GM18870 (cell line): ENCODE measurements around the gene GPC1.
"Not testable (repeated sequence)": the region's sequence is repeated elsewhere in the genome, so short reads cannot be mapped to it uniquely, and the experiment has no call there.

Experiments used
- ATAC-seq: cut with Tn5 transposase; IDR thresholded peaks from one replicate; pipeline ENCODE4 v1.9.1; 2021; ENCODE audit warnings: moderate library complexity; ENCODE audit not compliant: unreplicated experiment

The GPC1 gene

DNA sequence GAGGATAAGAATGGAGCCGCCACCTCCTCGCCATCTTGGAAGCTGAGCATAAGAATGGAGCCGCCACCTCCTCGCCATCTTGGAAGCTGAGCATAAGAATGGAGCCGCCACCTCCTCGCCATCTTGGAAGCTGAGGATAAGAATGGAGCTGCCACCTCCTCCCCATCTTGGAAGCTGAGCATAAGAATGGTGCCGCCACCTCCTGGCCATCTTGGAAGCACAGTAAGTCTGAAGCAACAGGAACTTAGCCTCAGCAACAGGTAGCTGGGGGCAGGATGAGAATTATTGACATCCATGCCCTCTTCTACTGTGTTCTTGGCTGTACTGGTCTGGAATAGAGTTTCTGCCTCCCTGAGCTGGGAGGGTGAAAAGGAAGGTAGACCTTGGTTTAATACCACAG, 61.6 kb downstream of the GPC1 start:
- not testable (repeated sequence) for ATAC-seq

DNA sequence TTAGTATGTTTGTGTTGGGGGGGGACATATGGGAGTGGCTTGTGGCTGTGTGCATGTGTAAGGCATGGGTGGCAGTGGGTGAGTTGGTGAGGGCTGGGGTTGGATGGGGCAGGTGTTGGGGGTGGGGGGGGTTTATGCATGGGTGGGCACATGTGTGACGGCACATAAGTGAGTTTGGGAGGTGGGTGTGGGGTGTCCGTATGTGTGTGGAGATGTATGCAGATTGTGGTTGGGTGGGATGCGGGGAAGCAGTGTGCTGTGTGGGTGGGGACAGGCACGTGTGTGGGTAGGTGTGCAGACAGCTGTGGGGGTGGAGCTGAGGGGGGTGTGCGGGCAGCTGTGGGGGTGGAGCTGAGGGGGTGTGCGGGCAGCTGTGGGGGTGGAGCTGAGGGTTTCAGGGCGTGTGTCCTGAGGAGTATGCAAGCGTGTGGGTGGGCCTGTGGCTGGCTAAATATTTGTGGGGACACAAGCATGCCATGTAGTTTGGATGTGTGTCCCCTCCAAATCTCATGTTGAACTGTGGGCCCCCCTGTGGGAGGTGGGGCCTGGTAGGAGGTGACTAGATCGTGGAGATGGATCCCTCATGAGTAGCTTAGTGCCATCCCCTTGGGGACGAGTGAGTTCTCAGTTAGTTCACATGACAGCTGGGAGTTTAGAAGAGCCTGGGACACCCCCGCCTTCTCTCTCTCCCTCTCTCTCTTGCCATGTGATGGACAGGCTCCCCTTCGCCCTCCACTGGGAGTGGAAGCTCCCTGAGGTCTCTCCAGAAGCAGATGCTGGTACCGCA, 62.9 kb downstream of the GPC1 start:
- ATAC-seq, result no peak

DNA sequence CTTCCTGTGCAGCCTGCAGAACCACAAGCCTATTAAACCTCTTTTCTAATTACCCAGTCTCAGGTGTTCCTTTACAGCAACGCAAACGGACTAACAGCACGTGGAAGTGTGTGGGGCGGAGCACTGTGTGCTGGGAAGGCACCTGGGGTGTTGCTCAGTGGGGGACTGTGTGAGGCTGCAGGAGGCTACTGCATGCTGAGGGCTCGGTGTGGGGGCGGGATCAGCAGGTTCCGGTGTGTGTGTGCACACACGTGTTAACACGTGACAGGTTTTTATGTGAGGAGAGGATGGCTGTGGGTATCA, 63.4 kb downstream of the GPC1 start:
- no peak for ATAC-seq

DNA sequence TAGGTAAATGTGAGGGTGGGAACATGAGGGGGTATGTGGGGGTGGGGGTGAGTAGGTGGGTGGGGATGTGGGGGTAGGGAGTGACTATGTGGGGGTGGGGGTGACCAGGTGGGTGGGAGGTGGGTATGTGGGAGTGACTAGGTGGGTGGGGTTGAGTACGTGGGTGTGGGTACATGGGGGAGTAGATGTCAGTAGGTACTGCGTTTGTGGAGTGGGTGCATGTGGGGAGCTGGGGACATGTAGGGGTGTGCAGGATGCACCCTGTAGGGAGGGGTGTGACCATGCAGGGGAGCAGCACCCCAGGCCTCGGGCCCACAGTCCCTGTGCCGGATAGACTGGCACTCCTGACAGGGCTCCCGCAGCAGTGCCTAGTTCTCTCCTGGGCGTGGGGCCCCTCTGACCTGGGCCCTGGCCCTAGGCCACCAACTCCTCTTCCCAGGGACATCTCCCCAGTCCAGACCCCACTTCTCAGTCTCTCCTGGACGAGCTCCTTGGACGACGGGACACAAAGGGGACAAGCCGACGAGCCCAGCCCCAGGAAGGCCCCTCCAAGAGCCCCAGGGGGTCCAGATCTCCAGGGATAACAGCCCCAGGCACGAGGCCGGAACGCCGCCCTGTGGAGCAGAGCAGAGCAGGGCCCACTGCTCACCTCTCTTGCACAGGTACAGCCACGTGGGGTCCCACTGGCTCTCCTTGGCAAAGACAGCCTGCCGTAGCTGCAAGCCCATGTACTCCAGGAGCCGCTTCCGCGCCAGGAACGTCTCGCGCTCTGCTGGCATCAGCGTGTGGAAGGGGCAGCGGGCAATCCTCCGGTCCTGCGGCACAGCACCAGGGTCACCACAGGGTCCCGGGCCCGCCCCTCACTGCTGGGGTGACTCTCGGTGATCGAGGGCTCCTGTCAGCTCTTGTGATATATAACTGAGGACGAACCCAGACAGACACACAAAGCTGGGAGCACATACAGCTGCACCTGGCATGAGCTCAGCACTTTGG, 64.1 kb downstream of the GPC1 start:
- ATAC-seq, result no peak

DNA sequence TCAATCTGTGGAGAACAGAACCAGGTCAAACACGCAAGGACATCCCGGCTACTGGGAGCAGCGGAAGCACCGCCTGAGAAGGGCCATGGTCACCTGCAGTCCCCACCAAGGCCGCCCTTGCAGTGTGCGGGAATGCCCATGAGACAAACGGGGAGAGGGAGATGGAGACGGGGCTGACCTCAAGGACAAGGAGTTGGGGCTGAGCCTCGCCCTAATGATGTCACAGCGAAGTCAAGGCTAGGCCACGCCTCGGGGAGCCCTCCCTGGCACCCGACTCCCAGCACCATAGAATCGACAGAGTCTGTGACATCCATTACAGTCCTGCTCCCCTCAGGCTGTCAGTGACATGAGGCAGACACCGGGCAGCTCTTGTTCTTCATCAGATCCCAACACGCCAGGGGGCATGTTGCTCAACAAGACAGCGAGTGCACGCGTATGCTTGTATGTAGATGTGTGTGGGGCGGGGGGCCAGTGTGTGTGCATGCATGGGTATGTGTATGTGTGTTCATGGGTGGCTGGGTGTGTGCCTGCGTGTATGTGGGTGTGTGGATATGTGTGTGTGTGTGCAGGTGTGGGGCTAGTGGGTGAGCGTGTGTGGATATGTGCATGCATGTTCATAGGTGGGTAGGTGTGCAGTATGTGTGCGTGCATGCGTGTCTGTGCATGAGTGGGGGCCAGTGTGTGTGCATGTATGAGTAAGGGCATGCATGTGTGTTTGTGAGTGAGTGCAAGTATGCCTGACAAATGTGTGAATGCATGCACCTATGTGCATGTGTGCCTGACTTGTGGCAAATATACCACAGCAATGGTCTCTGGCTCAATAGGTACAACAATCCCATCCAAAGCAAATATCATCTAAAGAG, 65.3 kb downstream of the GPC1 start:
- no peak for ATAC-seq

DNA sequence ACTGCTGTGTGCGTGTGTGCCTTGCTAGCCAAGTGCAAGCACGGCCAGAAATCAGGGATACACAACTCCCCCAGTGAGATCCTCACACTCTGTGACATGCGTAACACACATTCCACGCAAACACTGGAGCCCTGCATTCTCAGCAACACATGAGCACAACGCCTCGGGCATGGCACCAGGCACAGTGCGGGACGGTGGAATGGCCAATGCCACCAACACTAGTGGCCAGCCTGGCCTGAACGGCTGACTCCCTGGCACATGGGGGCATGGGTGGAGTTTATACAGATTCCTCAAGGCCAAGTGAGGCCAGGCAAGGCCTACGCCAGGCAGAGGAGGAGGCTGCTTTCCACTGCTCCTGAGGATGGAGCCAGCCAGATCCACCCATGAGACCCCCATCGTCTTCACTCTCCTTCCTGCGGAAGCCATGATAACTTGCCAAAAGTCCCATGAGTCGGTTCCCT, 66.1 kb downstream of the GPC1 start:
- no peak for ATAC-seq

DNA sequence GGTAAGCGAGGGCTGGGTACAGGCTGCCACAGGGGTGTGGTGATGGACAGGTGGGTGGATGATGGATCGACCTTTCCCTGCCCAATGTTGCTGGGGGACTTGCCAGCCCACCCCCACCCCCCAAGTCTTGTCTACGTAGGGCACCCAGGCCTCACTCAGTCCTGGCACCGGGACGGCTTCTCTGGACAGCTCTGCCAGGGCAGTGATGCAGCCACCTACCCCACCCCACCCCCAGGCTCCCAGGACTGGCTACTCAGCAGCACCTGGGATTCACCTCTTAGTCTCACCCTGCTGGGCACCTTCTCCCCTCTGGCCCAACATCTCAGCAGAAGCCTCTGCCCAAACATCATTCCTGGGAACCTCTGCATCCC, 66.6 kb downstream of the GPC1 start:
- no peak for ATAC-seq

DNA sequence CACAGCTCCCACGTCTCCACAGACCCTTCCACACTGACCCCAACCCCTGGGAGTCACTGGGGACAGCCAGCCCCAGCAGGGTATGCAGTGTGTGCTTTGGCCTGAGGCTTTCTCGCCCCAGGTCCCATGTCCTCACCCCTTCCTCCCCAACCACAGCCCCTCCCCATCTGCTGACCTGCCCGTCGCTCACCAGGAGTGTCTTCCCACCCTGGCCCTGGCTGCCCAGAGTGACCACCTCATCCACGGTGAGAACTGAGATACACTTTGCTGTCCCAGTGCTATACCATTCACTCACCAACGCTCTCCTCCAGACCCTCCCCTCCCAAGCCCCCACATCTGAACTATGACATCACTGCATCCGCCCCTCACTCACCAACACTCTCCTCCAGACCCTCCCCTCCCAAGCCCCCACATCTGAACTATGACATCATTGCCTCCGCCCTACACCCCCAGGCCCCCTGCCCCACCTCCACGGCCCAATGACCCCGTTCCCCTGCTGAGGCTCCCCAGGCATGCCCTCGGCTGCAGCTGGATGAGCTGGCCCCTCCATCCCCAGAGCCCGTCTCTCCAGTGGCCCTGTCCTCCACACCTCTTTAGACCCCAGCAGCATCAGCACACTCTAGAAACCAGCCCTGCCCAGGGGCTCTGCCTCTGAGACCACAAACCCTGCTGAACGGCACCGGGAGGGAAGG, 67.1 kb downstream of the GPC1 start:
- no peak for ATAC-seq

DNA sequence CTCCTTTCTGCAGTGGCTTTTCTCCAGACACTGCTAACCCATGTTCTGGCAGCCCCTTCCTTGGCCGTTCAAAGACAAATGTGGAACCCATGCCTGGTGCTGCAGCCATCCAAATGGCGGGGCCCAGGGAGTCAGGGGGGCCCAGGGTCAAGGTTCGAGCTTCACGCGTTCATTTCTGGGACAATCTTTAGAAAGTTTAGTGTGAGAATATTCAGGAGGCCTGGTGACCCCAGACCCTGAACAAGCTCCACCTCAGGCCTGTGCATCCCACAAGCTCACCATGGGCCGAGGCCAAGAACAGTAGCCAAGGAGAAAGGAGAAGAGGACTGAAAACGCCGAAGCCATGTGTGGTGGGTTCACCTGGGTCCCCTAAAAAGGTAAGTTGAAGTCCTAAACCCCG, 67.9 kb downstream of the GPC1 start:
- no peak for ATAC-seq

DNA sequence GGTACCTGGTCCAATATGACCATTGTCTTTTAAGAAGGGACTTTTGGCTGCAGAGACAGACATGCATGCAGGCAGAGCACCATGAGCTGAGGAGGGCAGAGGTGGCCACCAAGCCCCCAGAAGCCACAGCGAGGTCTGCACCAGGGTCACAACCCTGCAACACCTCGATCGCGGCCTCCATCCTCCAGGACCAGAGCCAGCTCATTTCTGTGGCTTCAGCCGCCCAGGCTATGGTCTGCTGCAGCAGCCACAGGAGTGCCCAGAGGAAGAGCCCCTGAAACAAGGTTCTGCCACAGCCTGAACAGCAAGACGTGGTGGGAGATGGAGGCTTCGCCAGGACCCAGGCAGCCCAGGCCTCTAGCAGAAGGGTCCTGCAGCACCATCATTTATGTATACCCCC, 68.4 kb downstream of the GPC1 start:
- ATAC-seq, result no peak

DNA sequence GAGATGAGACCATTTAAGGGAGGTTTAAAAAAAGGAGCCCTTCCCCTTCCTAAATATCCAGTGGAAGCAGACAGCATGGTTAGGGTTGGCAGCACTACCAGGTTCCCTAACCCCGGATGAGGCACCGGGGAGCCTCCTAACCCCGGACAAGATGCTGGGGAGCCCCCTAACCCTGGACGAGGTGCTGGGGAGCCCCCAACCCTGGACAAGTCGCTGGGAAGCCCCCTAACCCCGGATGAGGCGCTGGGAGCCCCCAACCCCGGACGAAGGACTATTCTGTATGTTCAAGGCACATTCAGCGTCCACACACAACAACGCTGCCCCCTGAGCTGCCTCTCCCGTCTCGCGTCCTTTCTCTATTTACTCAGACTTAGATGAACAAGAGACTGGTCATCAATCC, 70.4 kb downstream of the GPC1 start:
- ATAC-seq, result no peak

DNA sequence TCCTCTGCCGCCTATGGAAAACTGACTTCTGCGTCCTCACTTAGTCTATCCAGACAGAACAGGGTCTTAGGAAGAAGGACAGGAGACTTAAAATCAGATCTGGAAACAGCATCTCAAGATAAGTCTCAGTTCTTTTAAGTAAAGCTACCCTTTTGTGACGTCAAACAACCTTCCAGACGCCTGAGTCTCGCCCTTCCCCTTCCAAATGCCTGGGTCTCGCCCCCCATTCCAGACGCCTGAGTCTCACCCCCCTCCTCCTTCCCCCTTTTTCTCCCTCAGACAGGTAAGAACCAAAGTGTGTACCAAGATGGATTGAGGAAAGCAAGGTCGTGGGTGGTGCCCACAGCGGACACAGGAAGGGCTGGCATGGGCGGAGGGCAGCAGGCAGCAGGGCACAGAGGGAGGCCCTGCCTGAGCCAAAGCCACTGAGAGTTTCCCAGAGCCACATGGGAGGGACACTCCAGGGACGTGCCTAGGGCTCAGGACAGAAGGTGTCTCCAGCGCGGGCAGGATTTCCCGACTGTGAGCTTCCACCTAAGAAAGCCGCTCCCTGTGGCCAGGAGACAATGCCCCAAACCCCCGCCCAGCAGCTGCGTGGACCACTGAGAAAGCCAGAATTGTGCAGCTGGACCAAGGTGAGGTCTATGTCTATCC, 71.1 kb downstream of the GPC1 start:
- no peak for ATAC-seq

DNA sequence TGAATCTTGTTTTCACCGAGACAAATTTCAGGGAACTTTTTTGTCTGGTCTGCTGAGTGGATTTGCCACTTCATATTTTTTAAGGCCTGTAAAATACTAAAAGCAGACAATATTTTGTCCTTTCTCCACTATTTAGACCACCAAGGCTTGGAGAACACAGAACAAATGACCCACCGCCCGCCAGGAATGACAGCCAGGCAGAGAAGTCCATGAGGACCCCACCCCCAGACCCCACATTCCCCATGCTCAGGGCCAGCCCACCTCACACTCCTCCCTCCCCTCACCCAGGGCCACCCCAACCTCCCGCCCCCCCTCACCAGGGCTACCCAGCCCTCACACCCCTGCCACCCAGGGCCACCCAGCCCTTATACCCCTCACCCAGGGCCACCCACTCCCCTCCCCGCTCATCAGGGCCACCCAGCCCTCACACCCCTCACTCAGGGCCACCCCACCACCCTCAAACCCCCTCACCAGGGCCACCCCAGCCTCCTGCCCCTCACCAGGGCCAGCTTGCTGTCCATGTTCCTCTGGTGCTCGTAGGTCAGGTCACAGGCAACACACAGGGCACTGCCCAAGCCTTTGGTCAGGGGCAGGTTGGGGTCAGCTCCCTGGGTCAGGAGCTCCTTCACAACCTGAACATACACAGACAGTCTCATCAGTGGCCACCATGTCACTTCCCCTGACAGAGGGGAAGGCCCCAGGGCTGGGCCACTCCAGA, 71.8 kb downstream of the GPC1 start:
- no peak for ATAC-seq

DNA sequence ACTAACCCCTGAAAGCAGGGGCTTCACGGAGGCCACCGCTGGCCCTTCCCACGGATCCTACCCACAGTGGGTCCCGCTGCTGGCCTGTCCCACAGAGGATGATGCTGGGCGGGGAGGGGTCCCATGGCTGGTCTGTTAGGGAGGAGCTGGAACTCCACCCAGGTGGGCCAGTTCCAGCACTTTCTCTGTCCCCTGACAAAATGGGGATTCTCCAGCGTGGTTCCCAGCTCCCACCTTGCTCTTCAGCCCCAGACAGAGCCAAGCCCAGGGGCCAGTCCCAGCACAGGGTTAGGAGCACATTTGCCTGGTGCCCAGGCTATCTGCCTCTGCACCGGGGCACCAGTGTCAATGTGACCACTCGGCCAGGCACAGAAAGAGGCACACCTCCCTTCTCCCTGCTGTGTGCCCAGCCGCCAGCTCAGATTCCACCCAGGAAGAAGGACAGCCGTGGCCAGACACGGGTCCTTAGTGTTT, 72.4 kb downstream of the GPC1 start:
- ATAC-seq, result no peak

DNA sequence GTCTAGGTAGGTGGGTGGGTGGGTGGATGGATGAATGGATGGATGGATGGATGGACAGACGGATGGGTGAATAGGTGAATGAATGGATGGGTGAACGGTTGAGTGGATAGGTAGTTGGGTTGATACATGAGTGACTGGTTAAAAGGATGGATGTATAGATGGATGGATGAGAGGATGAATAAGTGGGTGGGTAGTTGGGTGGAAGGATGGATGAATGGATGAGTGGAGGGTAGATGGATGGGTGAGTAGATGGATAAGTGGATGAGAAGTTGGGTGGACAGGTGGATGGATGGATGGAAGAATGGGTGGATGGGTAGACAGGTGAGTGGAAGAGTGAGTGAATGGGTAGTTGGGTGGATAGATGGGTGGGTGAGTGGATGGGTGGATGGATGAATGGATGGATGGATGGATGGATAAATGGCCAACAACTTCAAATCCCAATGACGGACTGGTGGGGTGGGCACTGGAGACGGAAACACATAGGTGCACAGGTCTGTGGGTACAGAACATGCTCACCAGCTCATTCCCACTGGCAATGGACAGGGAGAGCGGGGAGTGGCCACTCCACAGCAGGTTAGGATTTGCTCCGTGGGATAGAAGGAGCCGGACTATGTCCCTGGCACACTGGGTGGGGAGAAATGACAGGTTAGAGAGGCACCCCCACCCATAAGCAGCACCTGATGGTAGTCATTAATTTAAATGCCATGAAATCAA, 73.5 kb downstream of the GPC1 start:
- ATAC-seq, result no peak

DNA sequence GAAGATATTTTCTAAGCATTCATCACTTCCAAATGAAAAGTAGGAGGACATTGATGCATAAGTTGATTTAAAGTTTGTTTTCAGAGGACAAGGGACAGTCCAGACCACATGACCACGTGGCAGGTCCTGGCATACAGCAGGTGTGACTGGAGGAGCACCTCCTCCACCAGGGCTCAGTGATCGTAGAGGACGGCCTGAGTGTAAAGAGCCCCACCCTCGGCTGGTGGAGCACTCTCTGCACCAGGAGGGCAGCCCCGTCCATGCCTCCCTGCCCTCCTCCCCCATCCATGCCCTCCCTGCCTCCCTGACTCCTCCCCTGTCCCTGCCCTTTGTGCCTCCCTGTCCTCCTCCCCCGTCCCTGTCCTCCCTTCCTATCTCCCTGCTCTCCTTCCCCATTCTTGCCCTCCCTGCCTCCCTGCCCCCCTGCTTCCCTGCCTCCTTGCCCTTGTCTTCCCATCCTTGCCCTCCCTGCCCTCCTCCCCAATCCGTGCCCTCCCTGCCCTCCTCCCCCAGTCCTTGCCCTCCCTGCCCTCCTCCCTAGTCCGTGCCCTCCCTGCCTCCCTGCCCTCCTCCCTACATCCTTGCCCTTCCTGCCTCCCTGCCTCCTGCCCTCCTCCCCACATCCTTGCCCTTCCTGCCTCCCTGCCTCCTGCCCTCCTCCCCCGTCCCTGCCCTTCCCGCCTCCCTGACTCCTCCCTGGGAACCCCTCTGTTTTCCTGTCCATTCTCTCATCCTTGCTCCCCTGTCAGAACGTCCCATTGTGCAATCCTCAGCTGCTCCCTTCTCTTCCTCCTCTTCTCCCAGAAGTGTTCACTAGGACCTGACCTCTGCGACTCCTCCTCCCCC, 74.4 kb downstream of the GPC1 start:
- ATAC-seq, result no peak

DNA sequence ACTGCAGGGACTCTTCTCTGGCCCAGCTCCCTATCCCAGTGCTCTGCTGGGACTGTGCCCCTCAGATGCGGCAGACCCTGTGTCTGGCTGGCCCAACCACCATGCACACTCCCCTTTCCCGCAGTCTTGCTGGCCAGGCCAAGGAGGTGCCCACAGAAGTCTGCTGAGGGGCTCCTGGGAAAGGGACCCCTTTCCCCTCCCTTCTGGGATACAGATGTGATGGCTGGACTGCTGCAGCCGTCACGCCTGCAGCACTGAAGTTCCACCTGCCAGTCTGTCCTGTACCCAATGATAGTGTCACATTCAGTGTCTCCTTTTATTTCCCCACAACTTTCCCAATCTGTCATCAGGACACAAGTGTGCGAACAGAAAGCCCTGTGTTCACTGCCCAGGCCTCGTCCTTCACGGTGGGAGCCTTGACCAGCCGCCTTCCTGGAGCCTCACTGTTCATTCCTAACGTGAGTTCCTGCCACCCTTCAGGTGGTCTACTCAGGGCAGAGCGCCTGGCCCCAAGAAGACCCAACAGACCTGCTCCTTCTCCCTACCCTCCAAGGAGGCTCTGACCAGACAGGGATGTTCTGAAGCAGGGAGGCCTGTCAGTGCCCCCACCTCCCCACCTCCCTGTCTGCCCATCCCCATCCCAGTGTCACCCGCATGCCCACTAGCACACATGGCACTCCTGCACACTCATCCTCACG, 75.2 kb downstream of the GPC1 start:
- ATAC-seq, result no peak
